GM23338 (cell line): ENCODE data around the gene ZNF611. TPM values are rescaled to one million over a fixed set of nuclear protein-coding genes. Genes with fewer than 3 reads are reported as not detected.
A peak's percentile ranks its signal among the peaks of the same experiment; 100 is the strongest.

Experiments used
- ATAC-seq: fragments of 200-7000 bp; cut with Tn5 transposase; 3 replicates; pipeline ENCODE4 v1.9.1; 2020
- DNase-seq: peaks from one replicate; pipeline ENCODE4 v3.0.0-alpha.2; 2015; ENCODE audit warnings: low spot score
- H2AFZ ChIP-seq: fragments of 200-600 bp; sonication (generic); 2 replicates; pipeline ENCODE4 v1.8.0; 2016; ENCODE audit warnings: antibody characterized with exemption, mild to moderate bottlenecking, moderate library complexity
- H3F3A ChIP-seq: fragments of 200-600 bp; sonication (generic); replicated peaks from 2 replicates; pipeline ENCODE4 v1.8.0; 2017; ENCODE audit warnings: antibody characterized with exemption, mixed run types, low read depth
- H3K27ac ChIP-seq: fragments of 200-600 bp; sonication (generic); 2 replicates; pipeline ENCODE4 v1.6.1; 2016; ENCODE audit warnings: low read depth
- H3K27me3 ChIP-seq: fragments of 200-600 bp; sonication (generic); 2 replicates; pipeline ENCODE4 v1.8.0; 2016; ENCODE audit warnings: mild to moderate bottlenecking, mixed run types, moderate library complexity; ENCODE audit not compliant: insufficient read depth
- H3K36me3 ChIP-seq: fragments of 200-600 bp; sonication (generic); 2 replicates; pipeline ENCODE4 v1.8.0; 2016; ENCODE audit warnings: mild to moderate bottlenecking; ENCODE audit not compliant: insufficient read depth
- H3K4me1 ChIP-seq: fragments of 200-600 bp; sonication (generic); 2 replicates; pipeline ENCODE4 v1.8.0; 2016; ENCODE audit warnings: mild to moderate bottlenecking, moderate library complexity; ENCODE audit not compliant: insufficient read depth
- H3K4me2 ChIP-seq: fragments of 200-600 bp; sonication (generic); 2 replicates; pipeline ENCODE4 v1.7.1; 2017; ENCODE audit warnings: mixed run types
- H3K4me3 ChIP-seq: fragments of 200-600 bp; sonication (generic); 2 replicates; pipeline ENCODE4 v1.6.1; 2016; ENCODE audit warnings: mixed run types
- H3K79me2 ChIP-seq: fragments of 200-600 bp; sonication (generic); replicated peaks from 2 replicates; pipeline ENCODE4 v1.8.0; 2017; ENCODE audit warnings: mild to moderate bottlenecking; ENCODE audit not compliant: insufficient read depth
- H3K9me2 ChIP-seq: fragments of 200-600 bp; sonication (generic); 2 replicates; pipeline ENCODE4 v1.8.0; 2017; ENCODE audit not compliant: insufficient read depth
- H4K20me1 ChIP-seq: fragments of 200-600 bp; sonication (generic); replicated peaks from 2 replicates; pipeline ENCODE4 v1.8.0; 2017; ENCODE audit warnings: mild to moderate bottlenecking; ENCODE audit not compliant: insufficient read depth
- H3K27ac Mint-ChIP-seq: 2 replicates; pipeline ENCODE4 v1.8.0; 2020; ENCODE audit warnings: inconsistent platforms, mild to moderate bottlenecking, moderate library complexity, mixed read lengths
- H3K27me3 Mint-ChIP-seq: 3 replicates; pipeline ENCODE4 v1.8.0; 2022; ENCODE audit warnings: low read depth, mild to moderate bottlenecking, moderate library complexity, mixed read lengths, inconsistent platforms; ENCODE audit not compliant: insufficient read depth, poor library complexity
- H3K36me3 Mint-ChIP-seq: 3 replicates; pipeline ENCODE4 v1.8.0; 2021; ENCODE audit warnings: low read depth, mild to moderate bottlenecking, inconsistent platforms, moderate library complexity, mixed read lengths
- H3K4me1 Mint-ChIP-seq: 3 replicates; pipeline ENCODE4 v1.8.0; 2020; ENCODE audit warnings: mild to moderate bottlenecking, inconsistent platforms, mixed read lengths
- H3K4me3 Mint-ChIP-seq: 3 replicates; pipeline ENCODE4 v1.8.0; 2021; ENCODE audit warnings: moderate library complexity, mild to moderate bottlenecking, inconsistent platforms, mixed read lengths
- H3K9me3 Mint-ChIP-seq: 3 replicates; pipeline ENCODE4 v1.8.0; 2020; ENCODE audit warnings: moderate library complexity, mild to moderate bottlenecking, inconsistent platforms, mixed read lengths
- CREB1 ChIP-seq: fragments of 250-450 bp; sonication (Bioruptor Pico); IDR thresholded peaks from 2 replicates; pipeline ENCODE4 v1.5.0; 2020; ENCODE audit warnings: low read depth, mild to moderate bottlenecking, moderate library complexity
- POLR2AphosphoS5 ChIP-seq: IDR thresholded peaks from 2 replicates; pipeline ENCODE4 v1.6.1; 2016; ENCODE audit warnings: antibody characterized with exemption, low read depth
- ZNF331 ChIP-seq: fragments of 250-450 bp; sonication (Bioruptor Pico); IDR thresholded peaks from 2 replicates; pipeline ENCODE4 v1.5.0; 2020; ENCODE audit warnings: low read depth, mild to moderate bottlenecking, moderate library complexity
- polyA plus RNA-seq: library from polyadenylated mRNA; unstranded; fragments of >200 nt; fragmentation: Nextera tagmentation; extraction: Ambion mirVana; gene quantifications from 2 replicates; pipeline ENCODE4 v1.2.1, GENCODE V29; 2016
- total RNA-seq: library from RNA; depleted of rRNA; stranded (reverse); fragments of >200 nt; shearing (Covaris generic); gene quantifications from 2 replicates; pipeline ENCODE4 v1.2.3, GENCODE V29; 2014
- TF ChIP-seq, protein P1 (sequence below), 2 experiments: fragments of 200-600 bp in 1 of 2; sonication (generic) in 1 of 2; conservative IDR thresholded peaks; 2 replicates each; pipeline versions ENCODE4 v1.5.1 to v1.6.1; 2016 to 2017; ENCODE audit warnings: antibody characterized with exemption in 2 of 2, low read depth in 2 of 2, mild to moderate bottlenecking in 2 of 2, moderate library complexity in 1 of 2
- TF ChIP-seq, protein P2 (sequence below): fragments of 250-450 bp; sonication (Bioruptor Pico); IDR thresholded peaks from 2 replicates; pipeline ENCODE4 v1.5.0; 2020; ENCODE audit warnings: mild to moderate bottlenecking, moderate library complexity

Gene ZNF611
- total and polyA plus RNA-seq, 2 experiments from 2014 or later = 5.3 to 16.4 TPM

DNA sequence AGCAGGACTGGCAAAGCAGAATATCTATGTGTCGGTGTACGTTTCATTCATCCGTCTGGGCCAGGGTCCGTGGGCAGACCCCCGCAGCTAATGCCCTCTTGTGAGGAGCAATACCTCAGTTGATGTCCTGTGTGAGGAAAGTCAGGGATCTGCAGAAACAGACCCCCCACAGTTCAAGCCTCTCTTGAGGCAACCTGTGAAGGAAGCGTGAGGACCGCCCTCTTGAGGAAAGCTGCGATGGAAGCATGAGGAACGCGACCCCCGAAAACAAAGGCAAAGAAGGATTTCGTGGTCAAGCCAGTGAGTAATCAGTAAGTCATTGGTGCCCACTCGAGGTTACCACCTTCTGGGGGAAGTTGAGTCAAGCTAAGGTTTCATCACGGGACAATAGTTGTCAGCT, 75.8 kb downstream of the ZNF611 start:
- TF ChIP-seq ZNF331 = no peak
- TF ChIP-seq, protein P1, sequence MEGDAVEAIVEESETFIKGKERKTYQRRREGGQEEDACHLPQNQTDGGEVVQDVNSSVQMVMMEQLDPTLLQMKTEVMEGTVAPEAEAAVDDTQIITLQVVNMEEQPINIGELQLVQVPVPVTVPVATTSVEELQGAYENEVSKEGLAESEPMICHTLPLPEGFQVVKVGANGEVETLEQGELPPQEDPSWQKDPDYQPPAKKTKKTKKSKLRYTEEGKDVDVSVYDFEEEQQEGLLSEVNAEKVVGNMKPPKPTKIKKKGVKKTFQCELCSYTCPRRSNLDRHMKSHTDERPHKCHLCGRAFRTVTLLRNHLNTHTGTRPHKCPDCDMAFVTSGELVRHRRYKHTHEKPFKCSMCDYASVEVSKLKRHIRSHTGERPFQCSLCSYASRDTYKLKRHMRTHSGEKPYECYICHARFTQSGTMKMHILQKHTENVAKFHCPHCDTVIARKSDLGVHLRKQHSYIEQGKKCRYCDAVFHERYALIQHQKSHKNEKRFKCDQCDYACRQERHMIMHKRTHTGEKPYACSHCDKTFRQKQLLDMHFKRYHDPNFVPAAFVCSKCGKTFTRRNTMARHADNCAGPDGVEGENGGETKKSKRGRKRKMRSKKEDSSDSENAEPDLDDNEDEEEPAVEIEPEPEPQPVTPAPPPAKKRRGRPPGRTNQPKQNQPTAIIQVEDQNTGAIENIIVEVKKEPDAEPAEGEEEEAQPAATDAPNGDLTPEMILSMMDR (conservative IDR thresholded peaks at IDR 0.05; ENCODE audit: low read depth in 2 of 2) = peak in 1 of 2 experiments; percentile 37; a peak in 2 of 4 replicates
- Mint-ChIP-seq H3K27ac (no peak overlapping the region), H3K36me3 (peaks cover 10% of the 10 kb centered on the region)

DNA sequence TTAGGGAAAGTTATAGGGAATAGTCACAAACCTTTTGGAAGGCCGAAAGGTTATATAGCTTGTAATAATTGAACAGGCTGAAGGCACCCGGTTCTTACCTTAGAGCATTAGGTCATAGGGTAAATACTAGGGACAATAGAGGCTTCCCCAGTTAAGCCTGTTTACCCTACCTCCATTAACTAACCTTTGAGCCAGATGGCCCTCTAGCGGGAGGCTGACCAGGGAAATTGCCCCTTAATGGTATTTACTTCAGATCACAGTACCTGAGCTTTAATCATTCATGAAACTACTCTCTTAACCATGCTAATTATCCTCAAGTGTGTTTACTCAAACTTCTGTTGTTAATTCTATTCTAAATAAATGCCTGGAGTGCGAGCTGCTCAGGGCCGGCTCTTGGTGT, 76.2 kb downstream of the ZNF611 start:
- no peak for TF ChIP-seq CREB1
- TF ChIP-seq, protein P1 (conservative IDR thresholded peaks at IDR 0.05; ENCODE audit: low read depth in 2 of 2) = peak in 1 of 2 experiments; percentile 49; a peak in 2 of 4 replicates
- ATAC-seq (peak; percentile 38; the same call in 2 of the 3 replicates), DNase-seq (peak; percentile 46)
- Histone ChIP-seq H3K27me3 (no peaks in the 10 kb centered on the region), H2AFZ (no peak overlapping the region), H3F3A (no peaks in the 10 kb centered on the region), H3K9me2 (no peaks in the 10 kb centered on the region), H3K36me3 (no peaks in the 10 kb centered on the region), H3K4me1 (peaks cover 7% of the 10 kb centered on the region; the same call in 1 of the 2 replicates), H4K20me1 (no peaks in the 10 kb centered on the region; the same call in 1 of the 2 replicates), H3K27ac (no peak overlapping the region), H3K4me2 (no peak overlapping the region), H3K4me3 (no peak overlapping the region), H3K79me2 (no peaks in the 10 kb centered on the region)
- Mint-ChIP-seq H3K27ac (no peak overlapping the region), H3K4me3 (no peak overlapping the region), H3K27me3 (no peaks in the 10 kb centered on the region), H3K9me3 (peaks cover 2% of the 10 kb centered on the region; the same call in 1 of the 3 replicates), H3K4me1 (peaks cover 4% of the 10 kb centered on the region; the same call in 2 of the 3 replicates), H3K36me3 (peaks cover 14% of the 10 kb centered on the region)

More for the DNA sequence above, 75.8 kb downstream of the ZNF611 start:
- Mint-ChIP-seq H3K27me3 (no peaks in the 10 kb centered on the region), H3K9me3 (peaks cover 2% of the 10 kb centered on the region; the same call in 1 of the 3 replicates), H3K4me3 (no peak overlapping the region), H3K4me1 (peaks cover 4% of the 10 kb centered on the region; the same call in 2 of the 3 replicates)
- H3K27ac ChIP-seq = no peak overlapping the region
- peaks cover 7% of the 10 kb centered on the region; the same call in 1 of the 2 replicates for H3K4me1 ChIP-seq
- H3K27me3 ChIP-seq = no peaks in the 10 kb centered on the region
- H4K20me1 ChIP-seq = no peaks in the 10 kb centered on the region; the same call in 1 of the 2 replicates
- no peaks in the 10 kb centered on the region for H3K79me2 ChIP-seq
- no peak overlapping the region for H2AFZ ChIP-seq
- no peaks in the 10 kb centered on the region for H3K9me2 ChIP-seq
- DNase-seq (peak; percentile 49), ATAC-seq (peak; percentile 25; the same call in 2 of the 3 replicates)
- no peak overlapping the region for H3K4me2 ChIP-seq
- no peaks in the 10 kb centered on the region for H3K36me3 ChIP-seq
- H3F3A ChIP-seq = no peaks in the 10 kb centered on the region
- no peak overlapping the region for H3K4me3 ChIP-seq

DNA sequence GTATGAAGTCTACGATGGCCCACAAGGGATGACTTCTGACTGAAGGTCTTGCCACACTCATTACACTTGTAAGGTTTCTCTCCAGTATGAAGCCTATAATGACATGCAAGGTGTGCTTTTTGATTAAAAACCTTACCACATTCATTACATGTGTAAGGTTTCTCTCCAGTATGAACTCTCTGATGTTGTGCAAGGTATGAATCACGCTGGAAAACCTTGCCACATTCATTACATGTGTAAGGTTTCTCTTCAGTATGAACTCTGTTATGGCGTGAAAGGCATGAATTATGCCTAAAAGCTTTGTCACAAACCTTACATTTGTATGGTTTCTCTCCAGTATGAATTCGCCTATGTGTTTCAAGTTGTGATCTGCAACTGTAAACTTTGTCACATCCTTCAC, 81.7 kb downstream of the ZNF611 start:
- no peak overlapping the region for H3K4me3 Mint-ChIP-seq
- H3K4me1 Mint-ChIP-seq = no peaks in the 10 kb centered on the region
- peaks cover 23% of the 10 kb centered on the region for H3K36me3 Mint-ChIP-seq
- TF ChIP-seq, protein P2, sequence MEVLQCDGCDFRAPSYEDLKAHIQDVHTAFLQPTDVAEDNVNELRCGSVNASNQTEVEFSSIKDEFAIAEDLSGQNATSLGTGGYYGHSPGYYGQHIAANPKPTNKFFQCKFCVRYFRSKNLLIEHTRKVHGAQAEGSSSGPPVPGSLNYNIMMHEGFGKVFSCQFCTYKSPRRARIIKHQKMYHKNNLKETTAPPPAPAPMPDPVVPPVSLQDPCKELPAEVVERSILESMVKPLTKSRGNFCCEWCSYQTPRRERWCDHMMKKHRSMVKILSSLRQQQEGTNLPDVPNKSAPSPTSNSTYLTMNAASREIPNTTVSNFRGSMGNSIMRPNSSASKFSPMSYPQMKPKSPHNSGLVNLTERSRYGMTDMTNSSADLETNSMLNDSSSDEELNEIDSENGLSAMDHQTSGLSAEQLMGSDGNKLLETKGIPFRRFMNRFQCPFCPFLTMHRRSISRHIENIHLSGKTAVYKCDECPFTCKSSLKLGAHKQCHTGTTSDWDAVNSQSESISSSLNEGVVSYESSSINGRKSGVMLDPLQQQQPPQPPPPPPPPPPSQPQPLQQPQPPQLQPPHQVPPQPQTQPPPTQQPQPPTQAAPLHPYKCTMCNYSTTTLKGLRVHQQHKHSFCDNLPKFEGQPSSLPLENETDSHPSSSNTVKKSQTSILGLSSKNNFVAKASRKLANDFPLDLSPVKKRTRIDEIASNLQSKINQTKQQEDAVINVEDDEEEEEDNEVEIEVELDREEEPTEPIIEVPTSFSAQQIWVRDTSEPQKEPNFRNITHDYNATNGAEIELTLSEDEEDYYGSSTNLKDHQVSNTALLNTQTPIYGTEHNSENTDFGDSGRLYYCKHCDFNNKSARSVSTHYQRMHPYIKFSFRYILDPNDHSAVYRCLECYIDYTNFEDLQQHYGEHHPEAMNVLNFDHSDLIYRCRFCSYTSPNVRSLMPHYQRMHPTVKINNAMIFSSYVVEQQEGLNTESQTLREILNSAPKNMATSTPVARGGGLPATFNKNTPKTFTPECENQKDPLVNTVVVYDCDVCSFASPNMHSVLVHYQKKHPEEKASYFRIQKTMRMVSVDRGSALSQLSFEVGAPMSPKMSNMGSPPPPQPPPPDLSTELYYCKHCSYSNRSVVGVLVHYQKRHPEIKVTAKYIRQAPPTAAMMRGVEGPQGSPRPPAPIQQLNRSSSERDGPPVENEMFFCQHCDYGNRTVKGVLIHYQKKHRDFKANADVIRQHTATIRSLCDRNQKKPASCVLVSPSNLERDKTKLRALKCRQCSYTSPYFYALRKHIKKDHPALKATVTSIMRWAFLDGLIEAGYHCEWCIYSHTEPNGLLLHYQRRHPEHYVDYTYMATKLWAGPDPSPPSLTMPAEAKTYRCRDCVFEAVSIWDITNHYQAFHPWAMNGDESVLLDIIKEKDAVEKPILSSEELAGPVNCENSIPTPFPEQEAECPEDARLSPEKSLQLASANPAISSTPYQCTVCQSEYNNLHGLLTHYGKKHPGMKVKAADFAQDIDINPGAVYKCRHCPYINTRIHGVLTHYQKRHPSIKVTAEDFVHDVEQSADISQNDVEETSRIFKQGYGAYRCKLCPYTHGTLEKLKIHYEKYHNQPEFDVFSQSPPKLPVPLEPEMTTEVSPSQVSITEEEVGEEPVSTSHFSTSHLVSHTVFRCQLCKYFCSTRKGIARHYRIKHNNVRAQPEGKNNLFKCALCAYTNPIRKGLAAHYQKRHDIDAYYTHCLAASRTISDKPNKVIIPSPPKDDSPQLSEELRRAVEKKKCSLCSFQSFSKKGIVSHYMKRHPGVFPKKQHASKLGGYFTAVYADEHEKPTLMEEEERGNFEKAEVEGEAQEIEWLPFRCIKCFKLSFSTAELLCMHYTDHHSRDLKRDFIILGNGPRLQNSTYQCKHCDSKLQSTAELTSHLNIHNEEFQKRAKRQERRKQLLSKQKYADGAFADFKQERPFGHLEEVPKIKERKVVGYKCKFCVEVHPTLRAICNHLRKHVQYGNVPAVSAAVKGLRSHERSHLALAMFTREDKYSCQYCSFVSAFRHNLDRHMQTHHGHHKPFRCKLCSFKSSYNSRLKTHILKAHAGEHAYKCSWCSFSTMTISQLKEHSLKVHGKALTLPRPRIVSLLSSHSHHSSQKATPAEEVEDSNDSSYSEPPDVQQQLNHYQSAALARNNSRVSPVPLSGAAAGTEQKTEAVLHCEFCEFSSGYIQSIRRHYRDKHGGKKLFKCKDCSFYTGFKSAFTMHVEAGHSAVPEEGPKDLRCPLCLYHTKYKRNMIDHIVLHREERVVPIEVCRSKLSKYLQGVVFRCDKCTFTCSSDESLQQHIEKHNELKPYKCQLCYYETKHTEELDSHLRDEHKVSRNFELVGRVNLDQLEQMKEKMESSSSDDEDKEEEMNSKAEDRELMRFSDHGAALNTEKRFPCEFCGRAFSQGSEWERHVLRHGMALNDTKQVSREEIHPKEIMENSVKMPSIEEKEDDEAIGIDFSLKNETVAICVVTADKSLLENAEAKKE = no peak
- TF ChIP-seq POLR2AphosphoS5 (no peak), ZNF331 (no peak)

More for the DNA sequence above, 81.7 kb downstream of the ZNF611 start:
- Histone ChIP-seq H3K4me2 (no peak overlapping the region), H3K27ac (no peak overlapping the region), H3K27me3 (no peaks in the 10 kb centered on the region), H3K4me1 (no peaks in the 10 kb centered on the region), H3K79me2 (no peaks in the 10 kb centered on the region), H3K9me2 (no peaks in the 10 kb centered on the region), H3K36me3 (no peaks in the 10 kb centered on the region), H3K4me3 (no peak overlapping the region), H4K20me1 (no peaks in the 10 kb centered on the region), H3F3A (no peaks in the 10 kb centered on the region), H2AFZ (no peak overlapping the region)
- peaks cover 2% of the 10 kb centered on the region for H3K27me3 Mint-ChIP-seq
- DNase-seq = no peak
- ATAC-seq = no peak
- H3K9me3 Mint-ChIP-seq = peaks cover 3% of the 10 kb centered on the region; the same call in 1 of the 3 replicates
- H3K27ac Mint-ChIP-seq = no peak overlapping the region
